Measurements from ENCODE around the gene TSPAN11.
"Not testable (repeated sequence)": the region's sequence is repeated elsewhere in the genome, so short reads cannot be mapped to it uniquely, and the experiment has no call there.

The TSPAN11 gene

GRCh38 chr12:30926243-30927221 lies at the start of gene TSPAN11:
TSS of gene TSPAN11 (plus strand) at chr12:30926748. CDS start at chr12:30953992, 27,244 bp downstream.
- no peak for DNase-seq (ENCODE audit: low spot score)

GRCh38 chr12:30877105-30877875 lies 49.3 kb upstream of the TSPAN11 start:
- DNase-seq (ENCODE audit: low spot score) = no peak

GRCh38 chr12:30878024-30878423 lies 48.5 kb upstream of the TSPAN11 start:
- no peak for DNase-seq (ENCODE audit: low spot score)

- no peak for DNase-seq (ENCODE audit: low spot score)
Observed at GRCh38 chr12:30880061-30880460, 46.5 kb upstream of the TSPAN11 start.

- no peak for DNase-seq (ENCODE audit: low spot score)
Observed at GRCh38 chr12:30880813-30881212, 45.7 kb upstream of the TSPAN11 start.

GRCh38 chr12:30882706-30883105 lies 43.8 kb upstream of the TSPAN11 start:
- DNase-seq (ENCODE audit: low spot score) = no peak

GRCh38 chr12:30884799-30885198 lies 41.7 kb upstream of the TSPAN11 start:
- no peak for DNase-seq (ENCODE audit: low spot score)

GRCh38 chr12:30885321-30885720 lies 41.2 kb upstream of the TSPAN11 start:
- DNase-seq (ENCODE audit: low spot score) = no peak

- no peak for DNase-seq (ENCODE audit: low spot score)
Observed at GRCh38 chr12:30887226-30887625, 39.3 kb upstream of the TSPAN11 start.

GRCh38 chr12:30888241-30888640 lies 38.3 kb upstream of the TSPAN11 start:
- no peak for DNase-seq (ENCODE audit: low spot score)

- DNase-seq (ENCODE audit: low spot score) = not testable (repeated sequence)
Observed at GRCh38 chr12:30894531-30894930, 32.0 kb upstream of the TSPAN11 start.

- peak; percentile 7 for DNase-seq (ENCODE audit: low spot score)
Observed at GRCh38 chr12:30896461-30896860, 30.1 kb upstream of the TSPAN11 start.

- DNase-seq (ENCODE audit: low spot score) = no peak
Observed at GRCh38 chr12:30898846-30899245, 27.7 kb upstream of the TSPAN11 start.

GRCh38 chr12:30900351-30900750 lies 26.2 kb upstream of the TSPAN11 start:
- no peak for DNase-seq (ENCODE audit: low spot score)

GRCh38 chr12:30902001-30902400 lies 24.5 kb upstream of the TSPAN11 start:
- no peak for DNase-seq (ENCODE audit: low spot score)

- no peak for DNase-seq (ENCODE audit: low spot score)
Observed at GRCh38 chr12:30902596-30902995, 24.0 kb upstream of the TSPAN11 start.

- no peak for DNase-seq (ENCODE audit: low spot score)
Observed at GRCh38 chr12:30905463-30906009, 21.0 kb upstream of the TSPAN11 start.

- no peak for DNase-seq (ENCODE audit: low spot score)
Observed at GRCh38 chr12:30908076-30908721, 18.3 kb upstream of the TSPAN11 start.

GRCh38 chr12:30908722-30909348 lies 17.7 kb upstream of the TSPAN11 start:
- DNase-seq (ENCODE audit: low spot score) = no peak

GRCh38 chr12:30909349-30910037 lies 17.1 kb upstream of the TSPAN11 start:
- DNase-seq (ENCODE audit: low spot score) = no peak

GRCh38 chr12:30910038-30910350 lies 16.6 kb upstream of the TSPAN11 start:
- DNase-seq (ENCODE audit: low spot score) = no peak

Measured in RKO (cell line).